ENCODE measurements around the gene GRID2. TPM values are rescaled to one million over a fixed set of nuclear protein-coding genes. Genes with fewer than 3 reads are reported as not detected.

The GRID2 gene
- total and polyA plus RNA-seq, 2 of the 13 experiments (the other 11 are each of a cell fraction or from before 2014, with no cell fraction given) = not detected

- ChIA-PET CTCF (ENCODE audit: low intra/inter-chr PET ratio, low total read pairs) (no interaction called here), POLR2A (no interaction called here)
- H2AFZ ChIP-seq (ENCODE audit: low read length) = no peak overlapping the region
- DNase-seq (ENCODE audit: low spot score) (no peak), ATAC-seq (no peak), FAIRE-seq (no peak)
- H3K4me3 ChIP-seq (replicated peaks in 1 of 3; ENCODE audit: insufficient read depth in 1 of 3, low read depth in 2 of 3, low read length in 3 of 3) = no peak overlapping the region
- in situ Hi-C loops (cut with HindIII; ENCODE audit: extremely low pct_ligation_motif_present, low pct_unique_long_range_greater_than_20kb) = no loop called here
- no peaks in the 10 kb centered on the region for H3K27me3 ChIP-seq (ENCODE audit: control insufficient read depth in 1 of 2, insufficient read depth in 2 of 2, low read length in 2 of 2)
- H3K9me3 ChIP-seq (ENCODE audit: low read length) = no peaks in the 10 kb centered on the region
- H3K27ac ChIP-seq (ENCODE audit: extremely low read length, insufficient read depth, low read length) = no peak overlapping the region
- no peak overlapping the region for H3K4me2 ChIP-seq (ENCODE audit: low read depth, low read length)
- no peak overlapping the region for H3K9ac ChIP-seq (ENCODE audit: insufficient read depth, low read depth, low read length)
- H3K79me2 ChIP-seq (ENCODE audit: insufficient read depth, low read length) = no peaks in the 10 kb centered on the region
- H4K20me1 ChIP-seq (ENCODE audit: insufficient read depth, low read length) = no peaks in the 10 kb centered on the region
- no peaks in the 10 kb centered on the region for H3K36me3 ChIP-seq (replicated peaks in 1 of 2; ENCODE audit: control insufficient read depth in 1 of 2, insufficient read depth in 2 of 2, low read length in 2 of 2)
- no peak for TF ChIP-seq ZGPAT (CRISPR knock-in tag; IDR thresholded peaks at IDR 0.05)
- TF ChIP-seq, protein P1, sequence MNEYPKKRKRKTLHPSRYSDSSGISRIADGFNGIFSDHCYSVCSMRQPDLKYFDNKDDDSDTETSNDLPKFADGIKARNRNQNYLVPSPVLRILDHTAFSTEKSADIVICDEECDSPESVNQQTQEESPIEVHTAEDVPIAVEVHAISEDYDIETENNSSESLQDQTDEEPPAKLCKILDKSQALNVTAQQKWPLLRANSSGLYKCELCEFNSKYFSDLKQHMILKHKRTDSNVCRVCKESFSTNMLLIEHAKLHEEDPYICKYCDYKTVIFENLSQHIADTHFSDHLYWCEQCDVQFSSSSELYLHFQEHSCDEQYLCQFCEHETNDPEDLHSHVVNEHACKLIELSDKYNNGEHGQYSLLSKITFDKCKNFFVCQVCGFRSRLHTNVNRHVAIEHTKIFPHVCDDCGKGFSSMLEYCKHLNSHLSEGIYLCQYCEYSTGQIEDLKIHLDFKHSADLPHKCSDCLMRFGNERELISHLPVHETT (CRISPR knock-in tag; conservative IDR thresholded peaks at IDR 0.05) = no peak
- no peak for TF ChIP-seq ZNF75D (CRISPR knock-in tag; IDR thresholded peaks at IDR 0.05; ENCODE audit: borderline replicate concordance)
- no peak for TF ChIP-seq ZNF564 (CRISPR knock-in tag; IDR thresholded peaks at IDR 0.05)
- TF ChIP-seq HMG20B (CRISPR knock-in tag; conservative IDR thresholded peaks at IDR 0.05) = no peak
- TF ChIP-seq, protein P2, sequence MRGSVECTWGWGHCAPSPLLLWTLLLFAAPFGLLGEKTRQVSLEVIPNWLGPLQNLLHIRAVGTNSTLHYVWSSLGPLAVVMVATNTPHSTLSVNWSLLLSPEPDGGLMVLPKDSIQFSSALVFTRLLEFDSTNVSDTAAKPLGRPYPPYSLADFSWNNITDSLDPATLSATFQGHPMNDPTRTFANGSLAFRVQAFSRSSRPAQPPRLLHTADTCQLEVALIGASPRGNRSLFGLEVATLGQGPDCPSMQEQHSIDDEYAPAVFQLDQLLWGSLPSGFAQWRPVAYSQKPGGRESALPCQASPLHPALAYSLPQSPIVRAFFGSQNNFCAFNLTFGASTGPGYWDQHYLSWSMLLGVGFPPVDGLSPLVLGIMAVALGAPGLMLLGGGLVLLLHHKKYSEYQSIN (CRISPR knock-in tag; IDR thresholded peaks at IDR 0.05; ENCODE audit: borderline replicate concordance) = no peak
- no peak for TF ChIP-seq ZNF850 (CRISPR knock-in tag; conservative IDR thresholded peaks at IDR 0.05)
- no peak for TF ChIP-seq SMAD1 (CRISPR knock-in tag; IDR thresholded peaks at IDR 0.05; ENCODE audit: borderline replicate concordance, low read depth)
- TF ChIP-seq ZNF33A (CRISPR knock-in tag; IDR thresholded peaks at IDR 0.05; ENCODE audit: borderline replicate concordance) = no peak
- no peak for TF ChIP-seq ZNF782 (CRISPR knock-in tag; IDR thresholded peaks at IDR 0.05; ENCODE audit: borderline replicate concordance)
- TF ChIP-seq, protein P3, sequence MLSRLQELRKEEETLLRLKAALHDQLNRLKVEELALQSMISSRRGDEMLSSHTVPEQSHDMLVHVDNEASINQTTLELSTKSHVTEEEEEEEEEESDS (CRISPR knock-in tag; IDR thresholded peaks at IDR 0.05; ENCODE audit: borderline replicate concordance) = no peak
- no peak for TF ChIP-seq TSC22D2 (CRISPR knock-in tag; IDR thresholded peaks at IDR 0.05; ENCODE audit: borderline replicate concordance)
- TF ChIP-seq HDAC1 (CRISPR knock-in tag; IDR thresholded peaks at IDR 0.05) = no peak
- no peak for TF ChIP-seq MTF2 (CRISPR knock-in tag; IDR thresholded peaks at IDR 0.05; ENCODE audit: borderline replicate concordance)
- H3K4me1 ChIP-seq (ENCODE audit: insufficient read depth, low read length) = no peaks in the 10 kb centered on the region
- intact Hi-C loops (cut with micrococcal nuclease; ENCODE audit: unreplicated experiment) = no loop called here
- no TSS peak for BruUV-seq (replicated peaks)
Observed at GRCh38 chr4:93540562-93540961, 1236.8 kb downstream of the GRID2 start.

Data from HepG2 (cell line).